ENCODE measurements around the gene PRDM15. TPM values are rescaled to one million over a fixed set of nuclear protein-coding genes. Genes with fewer than 3 reads are reported as not detected.

Gene PRDM15
- total and polyA plus RNA-seq, 2 experiments from 2014 or later = 3.0 to 10.6 TPM

DNA sequence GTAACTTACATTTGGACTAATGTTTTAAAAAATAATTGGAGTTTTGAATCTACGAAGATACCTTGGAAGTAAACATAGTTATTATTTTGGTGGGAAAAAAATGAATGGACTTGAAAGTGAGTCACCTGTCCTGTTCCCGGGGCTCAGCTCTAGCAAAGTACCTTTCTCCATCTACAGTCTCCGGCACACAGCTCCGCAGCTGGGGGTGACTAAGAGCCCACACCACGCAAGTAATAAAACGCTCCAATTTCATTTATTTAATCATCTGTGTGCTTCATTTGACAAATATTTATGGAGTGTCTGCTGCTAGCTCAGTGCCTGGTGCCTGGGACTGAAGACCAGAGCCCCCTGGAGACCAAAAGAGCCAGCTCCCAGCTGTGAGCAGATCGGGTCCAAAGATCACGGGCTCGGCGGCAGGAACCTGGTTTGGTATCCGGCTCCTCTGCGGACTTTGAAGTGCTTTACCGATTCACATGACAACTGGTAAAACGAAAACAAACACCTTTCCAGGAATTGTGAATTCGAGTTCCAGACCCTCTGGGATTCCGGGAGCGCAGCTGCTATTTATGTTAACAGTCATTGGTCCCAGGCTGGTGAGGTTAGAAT, 110.6 kb downstream of the PRDM15 start:
- Histone ChIP-seq H4K20me1 (replicated peaks; ENCODE audit: insufficient read depth) (peaks cover 19% of the 10 kb centered on the region), H3K36me3 (ENCODE audit: insufficient read depth) (no peaks in the 10 kb centered on the region; the same call in 1 of the 2 replicates), H3K79me2 (replicated peaks; ENCODE audit: insufficient read depth) (peaks cover 17% of the 10 kb centered on the region), H3K4me1 (ENCODE audit: insufficient read depth) (peaks cover 44% of the 10 kb centered on the region), H2AFZ (no peak overlapping the region), H3K4me2 (peak overlapping the region; percentile 93), H3K4me3 (peak overlapping the region; percentile 77), H3K27ac (ENCODE audit: low read depth) (no peak overlapping the region), H3K27me3 (ENCODE audit: insufficient read depth) (peaks cover 90% of the 10 kb centered on the region), H3K9me2 (ENCODE audit: insufficient read depth) (no peaks in the 10 kb centered on the region), H3F3A (replicated peaks; ENCODE audit: low read depth) (no peaks in the 10 kb centered on the region; the same call in 1 of the 2 replicates)
- Mint-ChIP-seq H3K27me3 (ENCODE audit: insufficient read depth, low read depth, poor library complexity) (peaks cover 90% of the 10 kb centered on the region), H3K9me3 (0 out of 3 replicates have a peak, but pooled peaks cover 2% of the 10 kb centered on the region), H3K36me3 (ENCODE audit: low read depth) (no peaks in the 10 kb centered on the region; the same call in 2 of the 3 replicates), H3K4me1 (peaks cover 72% of the 10 kb centered on the region), H3K27ac (no peak overlapping the region), H3K4me3 (peak overlapping the region; percentile 79)
- TF ChIP-seq, protein P1, sequence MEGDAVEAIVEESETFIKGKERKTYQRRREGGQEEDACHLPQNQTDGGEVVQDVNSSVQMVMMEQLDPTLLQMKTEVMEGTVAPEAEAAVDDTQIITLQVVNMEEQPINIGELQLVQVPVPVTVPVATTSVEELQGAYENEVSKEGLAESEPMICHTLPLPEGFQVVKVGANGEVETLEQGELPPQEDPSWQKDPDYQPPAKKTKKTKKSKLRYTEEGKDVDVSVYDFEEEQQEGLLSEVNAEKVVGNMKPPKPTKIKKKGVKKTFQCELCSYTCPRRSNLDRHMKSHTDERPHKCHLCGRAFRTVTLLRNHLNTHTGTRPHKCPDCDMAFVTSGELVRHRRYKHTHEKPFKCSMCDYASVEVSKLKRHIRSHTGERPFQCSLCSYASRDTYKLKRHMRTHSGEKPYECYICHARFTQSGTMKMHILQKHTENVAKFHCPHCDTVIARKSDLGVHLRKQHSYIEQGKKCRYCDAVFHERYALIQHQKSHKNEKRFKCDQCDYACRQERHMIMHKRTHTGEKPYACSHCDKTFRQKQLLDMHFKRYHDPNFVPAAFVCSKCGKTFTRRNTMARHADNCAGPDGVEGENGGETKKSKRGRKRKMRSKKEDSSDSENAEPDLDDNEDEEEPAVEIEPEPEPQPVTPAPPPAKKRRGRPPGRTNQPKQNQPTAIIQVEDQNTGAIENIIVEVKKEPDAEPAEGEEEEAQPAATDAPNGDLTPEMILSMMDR (conservative IDR thresholded peaks at IDR 0.05; ENCODE audit: low read depth in 2 of 2) = peak; percentile 32 to 34; a peak in 3 of 4 replicates
- TF ChIP-seq EZH2 (IDR thresholded peaks at IDR 0.05; ENCODE audit: low read depth, unreplicated experiment) = no peak
- no peak for TF ChIP-seq EZH2phosphoT487 (IDR thresholded peaks at IDR 0.05; ENCODE audit: unreplicated experiment)
- TF ChIP-seq STAT1 (IDR thresholded peaks at IDR 0.05; ENCODE audit: unreplicated experiment) = no peak
- TF ChIP-seq JUNB (IDR thresholded peaks at IDR 0.05; ENCODE audit: unreplicated experiment) = no peak
- TF ChIP-seq, protein P2, sequence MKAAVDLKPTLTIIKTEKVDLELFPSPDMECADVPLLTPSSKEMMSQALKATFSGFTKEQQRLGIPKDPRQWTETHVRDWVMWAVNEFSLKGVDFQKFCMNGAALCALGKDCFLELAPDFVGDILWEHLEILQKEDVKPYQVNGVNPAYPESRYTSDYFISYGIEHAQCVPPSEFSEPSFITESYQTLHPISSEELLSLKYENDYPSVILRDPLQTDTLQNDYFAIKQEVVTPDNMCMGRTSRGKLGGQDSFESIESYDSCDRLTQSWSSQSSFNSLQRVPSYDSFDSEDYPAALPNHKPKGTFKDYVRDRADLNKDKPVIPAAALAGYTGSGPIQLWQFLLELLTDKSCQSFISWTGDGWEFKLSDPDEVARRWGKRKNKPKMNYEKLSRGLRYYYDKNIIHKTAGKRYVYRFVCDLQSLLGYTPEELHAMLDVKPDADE (IDR thresholded peaks at IDR 0.05) = no peak
- TF ChIP-seq, protein P3, sequence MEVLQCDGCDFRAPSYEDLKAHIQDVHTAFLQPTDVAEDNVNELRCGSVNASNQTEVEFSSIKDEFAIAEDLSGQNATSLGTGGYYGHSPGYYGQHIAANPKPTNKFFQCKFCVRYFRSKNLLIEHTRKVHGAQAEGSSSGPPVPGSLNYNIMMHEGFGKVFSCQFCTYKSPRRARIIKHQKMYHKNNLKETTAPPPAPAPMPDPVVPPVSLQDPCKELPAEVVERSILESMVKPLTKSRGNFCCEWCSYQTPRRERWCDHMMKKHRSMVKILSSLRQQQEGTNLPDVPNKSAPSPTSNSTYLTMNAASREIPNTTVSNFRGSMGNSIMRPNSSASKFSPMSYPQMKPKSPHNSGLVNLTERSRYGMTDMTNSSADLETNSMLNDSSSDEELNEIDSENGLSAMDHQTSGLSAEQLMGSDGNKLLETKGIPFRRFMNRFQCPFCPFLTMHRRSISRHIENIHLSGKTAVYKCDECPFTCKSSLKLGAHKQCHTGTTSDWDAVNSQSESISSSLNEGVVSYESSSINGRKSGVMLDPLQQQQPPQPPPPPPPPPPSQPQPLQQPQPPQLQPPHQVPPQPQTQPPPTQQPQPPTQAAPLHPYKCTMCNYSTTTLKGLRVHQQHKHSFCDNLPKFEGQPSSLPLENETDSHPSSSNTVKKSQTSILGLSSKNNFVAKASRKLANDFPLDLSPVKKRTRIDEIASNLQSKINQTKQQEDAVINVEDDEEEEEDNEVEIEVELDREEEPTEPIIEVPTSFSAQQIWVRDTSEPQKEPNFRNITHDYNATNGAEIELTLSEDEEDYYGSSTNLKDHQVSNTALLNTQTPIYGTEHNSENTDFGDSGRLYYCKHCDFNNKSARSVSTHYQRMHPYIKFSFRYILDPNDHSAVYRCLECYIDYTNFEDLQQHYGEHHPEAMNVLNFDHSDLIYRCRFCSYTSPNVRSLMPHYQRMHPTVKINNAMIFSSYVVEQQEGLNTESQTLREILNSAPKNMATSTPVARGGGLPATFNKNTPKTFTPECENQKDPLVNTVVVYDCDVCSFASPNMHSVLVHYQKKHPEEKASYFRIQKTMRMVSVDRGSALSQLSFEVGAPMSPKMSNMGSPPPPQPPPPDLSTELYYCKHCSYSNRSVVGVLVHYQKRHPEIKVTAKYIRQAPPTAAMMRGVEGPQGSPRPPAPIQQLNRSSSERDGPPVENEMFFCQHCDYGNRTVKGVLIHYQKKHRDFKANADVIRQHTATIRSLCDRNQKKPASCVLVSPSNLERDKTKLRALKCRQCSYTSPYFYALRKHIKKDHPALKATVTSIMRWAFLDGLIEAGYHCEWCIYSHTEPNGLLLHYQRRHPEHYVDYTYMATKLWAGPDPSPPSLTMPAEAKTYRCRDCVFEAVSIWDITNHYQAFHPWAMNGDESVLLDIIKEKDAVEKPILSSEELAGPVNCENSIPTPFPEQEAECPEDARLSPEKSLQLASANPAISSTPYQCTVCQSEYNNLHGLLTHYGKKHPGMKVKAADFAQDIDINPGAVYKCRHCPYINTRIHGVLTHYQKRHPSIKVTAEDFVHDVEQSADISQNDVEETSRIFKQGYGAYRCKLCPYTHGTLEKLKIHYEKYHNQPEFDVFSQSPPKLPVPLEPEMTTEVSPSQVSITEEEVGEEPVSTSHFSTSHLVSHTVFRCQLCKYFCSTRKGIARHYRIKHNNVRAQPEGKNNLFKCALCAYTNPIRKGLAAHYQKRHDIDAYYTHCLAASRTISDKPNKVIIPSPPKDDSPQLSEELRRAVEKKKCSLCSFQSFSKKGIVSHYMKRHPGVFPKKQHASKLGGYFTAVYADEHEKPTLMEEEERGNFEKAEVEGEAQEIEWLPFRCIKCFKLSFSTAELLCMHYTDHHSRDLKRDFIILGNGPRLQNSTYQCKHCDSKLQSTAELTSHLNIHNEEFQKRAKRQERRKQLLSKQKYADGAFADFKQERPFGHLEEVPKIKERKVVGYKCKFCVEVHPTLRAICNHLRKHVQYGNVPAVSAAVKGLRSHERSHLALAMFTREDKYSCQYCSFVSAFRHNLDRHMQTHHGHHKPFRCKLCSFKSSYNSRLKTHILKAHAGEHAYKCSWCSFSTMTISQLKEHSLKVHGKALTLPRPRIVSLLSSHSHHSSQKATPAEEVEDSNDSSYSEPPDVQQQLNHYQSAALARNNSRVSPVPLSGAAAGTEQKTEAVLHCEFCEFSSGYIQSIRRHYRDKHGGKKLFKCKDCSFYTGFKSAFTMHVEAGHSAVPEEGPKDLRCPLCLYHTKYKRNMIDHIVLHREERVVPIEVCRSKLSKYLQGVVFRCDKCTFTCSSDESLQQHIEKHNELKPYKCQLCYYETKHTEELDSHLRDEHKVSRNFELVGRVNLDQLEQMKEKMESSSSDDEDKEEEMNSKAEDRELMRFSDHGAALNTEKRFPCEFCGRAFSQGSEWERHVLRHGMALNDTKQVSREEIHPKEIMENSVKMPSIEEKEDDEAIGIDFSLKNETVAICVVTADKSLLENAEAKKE (CRISPR knock-in tag; IDR thresholded peaks at IDR 0.05) = no peak
- DNase-seq (ENCODE audit: low spot score) (peak; percentile 91), ATAC-seq (peak; percentile 22)

All from GM23338 (cell line).